Stimulated activated effector memory CD8-positive, alpha-beta T cell treated with anti-CD3 and anti-CD28 coated beads, Interleukin-12 subunit alpha, Interleukin-12 subunit beta, amount 100 ng/mL, for 72 hours (primary cell): ENCODE measurements around the gene SCN2B.
"Not testable (repeated sequence)": the region's sequence is repeated elsewhere in the genome, so short reads cannot be mapped to it uniquely, and the experiment has no call there.

Experiments used
- ATAC-seq: fragments of 150-1000 bp; cut with Tn5 transposase; 2 replicates; pipeline ENCODE4 v1.10.0; 2021
- DNase-seq, 2 donors: peaks; one replicate each; pipeline ENCODE4 v3.0.0; 2021 to 2022; ENCODE audit warnings: low spot score in 2 of 2
- H3K27ac Mint-ChIP-seq: one replicate; pipeline ENCODE4 v1.8.0; 2022; ENCODE audit warnings: mild to moderate bottlenecking, mixed read lengths
- H3K36me3 Mint-ChIP-seq: one replicate; pipeline ENCODE4 v1.8.0; 2022; ENCODE audit warnings: mild to moderate bottlenecking, mixed read lengths
- H3K4me1 Mint-ChIP-seq: one replicate; pipeline ENCODE4 v1.8.0; 2022; ENCODE audit warnings: mixed read lengths
- H3K4me3 Mint-ChIP-seq: one replicate; pipeline ENCODE4 v1.8.0; 2022; ENCODE audit warnings: mild to moderate bottlenecking, mixed read lengths
- H3K9me3 Mint-ChIP-seq: one replicate; pipeline ENCODE4 v1.8.0; 2022; ENCODE audit warnings: mixed read lengths

The SCN2B gene

GRCh38 chr11:118194835-118195627 is 18.6 kb upstream of the SCN2B start:
- H3K4me3 Mint-ChIP-seq = no peak overlapping the region
- no peak for DNase-seq
- H3K9me3 Mint-ChIP-seq = no peaks in the 10 kb centered on the region
- no peaks in the 10 kb centered on the region for H3K36me3 Mint-ChIP-seq
- peak overlapping the region; percentile 44 for H3K27ac Mint-ChIP-seq
- ATAC-seq = no peak
- H3K4me1 Mint-ChIP-seq = peaks cover 14% of the 10 kb centered on the region

GRCh38 chr11:118193910-118194566 is 17.6 kb upstream of the SCN2B start:
- H3K4me3 Mint-ChIP-seq = no peak overlapping the region
- no peaks in the 10 kb centered on the region for H3K9me3 Mint-ChIP-seq
- H3K36me3 Mint-ChIP-seq = no peaks in the 10 kb centered on the region
- DNase-seq (no peak), ATAC-seq (no peak)
- peak overlapping the region; percentile 44 for H3K27ac Mint-ChIP-seq
- H3K4me1 Mint-ChIP-seq = peaks cover 12% of the 10 kb centered on the region

GRCh38 chr11:118192817-118193216 is 16.4 kb upstream of the SCN2B start:
- ATAC-seq, H3K9me3 Mint-ChIP-seq, DNase-seq, H3K4me1 Mint-ChIP-seq, H3K4me3 Mint-ChIP-seq, H3K36me3 Mint-ChIP-seq: not testable (repeated sequence)
- peak overlapping the region; percentile 44 for H3K27ac Mint-ChIP-seq

GRCh38 chr11:118190942-118191506 is 14.6 kb upstream of the SCN2B start:
- ATAC-seq, H3K36me3 Mint-ChIP-seq, DNase-seq, H3K9me3 Mint-ChIP-seq, H3K4me3 Mint-ChIP-seq, H3K4me1 Mint-ChIP-seq, H3K27ac Mint-ChIP-seq: not testable (repeated sequence)

GRCh38 chr11:118186346-118187107 is 10.1 kb upstream of the SCN2B start:
- no peak for DNase-seq
- Mint-ChIP-seq H3K36me3 (no peaks in the 10 kb centered on the region), H3K27ac (no peak overlapping the region), H3K4me1 (no peaks in the 10 kb centered on the region), H3K9me3 (no peaks in the 10 kb centered on the region), H3K4me3 (no peak overlapping the region)
- no peak for ATAC-seq

- DNase-seq (no peak), ATAC-seq (no peak)
- Mint-ChIP-seq H3K4me3 (no peak overlapping the region), H3K36me3 (no peaks in the 10 kb centered on the region), H3K9me3 (no peaks in the 10 kb centered on the region), H3K27ac (no peak overlapping the region), H3K4me1 (no peaks in the 10 kb centered on the region)
These were observed 8.5 kb upstream of the SCN2B start for GRCh38 chr11:118184784-118185579.

GRCh38 chr11:118183691-118184090 is 7.3 kb upstream of the SCN2B start:
- H3K27ac Mint-ChIP-seq, H3K9me3 Mint-ChIP-seq, H3K36me3 Mint-ChIP-seq, H3K4me1 Mint-ChIP-seq, DNase-seq, ATAC-seq, H3K4me3 Mint-ChIP-seq: not testable (repeated sequence)

- no peaks in the 10 kb centered on the region for H3K9me3 Mint-ChIP-seq
- DNase-seq (no peak), ATAC-seq (peak; percentile 34)
- no peaks in the 10 kb centered on the region for H3K36me3 Mint-ChIP-seq
- no peak overlapping the region for H3K27ac Mint-ChIP-seq
- H3K4me1 Mint-ChIP-seq = peaks cover 8% of the 10 kb centered on the region
- no peak overlapping the region for H3K4me3 Mint-ChIP-seq
These were observed 3.9 kb upstream of the SCN2B start for GRCh38 chr11:118180300-118180703.

GRCh38 chr11:118176778-118177134 is 317 bp upstream of the SCN2B start:
- DNase-seq = no peak
- H3K4me3 Mint-ChIP-seq = no peak overlapping the region
- peaks cover 10% of the 10 kb centered on the region for H3K4me1 Mint-ChIP-seq
- no peaks in the 10 kb centered on the region for H3K9me3 Mint-ChIP-seq
- no peaks in the 10 kb centered on the region for H3K36me3 Mint-ChIP-seq
- ATAC-seq = no peak
- no peak overlapping the region for H3K27ac Mint-ChIP-seq

GRCh38 chr11:118175031-118175992 is 1.1 kb downstream of the SCN2B start:
- Mint-ChIP-seq H3K4me1 (peaks cover 13% of the 10 kb centered on the region), H3K27ac (no peak overlapping the region), H3K9me3 (no peaks in the 10 kb centered on the region), H3K36me3 (no peaks in the 10 kb centered on the region), H3K4me3 (no peak overlapping the region)
- ATAC-seq = no peak
- no peak for DNase-seq

GRCh38 chr11:118174006-118174567 is 2.4 kb downstream of the SCN2B start:
- Mint-ChIP-seq H3K36me3 (no peaks in the 10 kb centered on the region), H3K9me3 (no peaks in the 10 kb centered on the region), H3K27ac (no peak overlapping the region), H3K4me3 (no peak overlapping the region), H3K4me1 (peaks cover 13% of the 10 kb centered on the region)
- ATAC-seq = no peak
- DNase-seq = no peak

GRCh38 chr11:118172356-118172755 is 4.1 kb downstream of the SCN2B start:
- Mint-ChIP-seq H3K9me3 (no peaks in the 10 kb centered on the region), H3K27ac (no peak overlapping the region), H3K4me1 (peaks cover 13% of the 10 kb centered on the region), H3K4me3 (no peak overlapping the region), H3K36me3 (no peaks in the 10 kb centered on the region)
- DNase-seq = no peak
- no peak for ATAC-seq

- H3K9me3 Mint-ChIP-seq = no peaks in the 10 kb centered on the region
- no peak overlapping the region for H3K27ac Mint-ChIP-seq
- H3K36me3 Mint-ChIP-seq = no peaks in the 10 kb centered on the region
- peaks cover 13% of the 10 kb centered on the region for H3K4me1 Mint-ChIP-seq
- no peak overlapping the region for H3K4me3 Mint-ChIP-seq
- DNase-seq (peak; percentile 66 to 81), ATAC-seq (peak; percentile 79)
These were observed 5.0 kb downstream of the SCN2B start for GRCh38 chr11:118171269-118172062.
